K562 (cell line): ENCODE measurements around the gene ZMYND8. TPM values are rescaled to one million over a fixed set of nuclear protein-coding genes. Genes with fewer than 3 reads are reported as not detected.

Experiments used
- CXXC5 ChIP-seq: fragments of 250-450 bp; sonication (Bioruptor Pico); IDR thresholded peaks from 2 replicates; pipeline ENCODE4 v1.8.0; 2022; ENCODE audit warnings: inconsistent platforms, mild to moderate bottlenecking, moderate library complexity
- FOXJ2 ChIP-seq: fragments of 200-800 bp; sonication (Bioruptor generic); IDR thresholded peaks from 2 replicates; pipeline ENCODE4 v1.6.1; 2016; ENCODE audit warnings: missing genetic modification characterization, missing compliant biosample characterization
- JUND ChIP-seq, 2 experiments: IDR thresholded peaks; 2 replicates in 1 of 2; 3 replicates in 1 of 2; pipeline ENCODE4 v1.6.1; 2011; ENCODE audit warnings: borderline replicate concordance in 2 of 2, low read depth in 2 of 2, low read length in 2 of 2, improper control_type of control experiment in 1 of 2, missing biosample characterization in 1 of 2, missing genetic modification characterization in 1 of 2, missing genetic modification reagents in 1 of 2
- KLF16 ChIP-seq: IDR thresholded peaks from 2 replicates; pipeline ENCODE4 v1.6.1; 2016; ENCODE audit warnings: antibody characterized with exemption
- MAX ChIP-seq: sonication (generic); formaldehyde crosslinking; IDR thresholded peaks from 2 replicates; pipeline ENCODE4 v1.9.0; 2022; ENCODE audit warnings: mild to moderate bottlenecking, missing genetic modification reagents
- PML ChIP-seq: IDR thresholded peaks from 2 replicates; pipeline ENCODE4 v1.6.1; 2012; ENCODE audit warnings: low read length, inconsistent platforms
- POLR2AphosphoS2 ChIP-seq: IDR thresholded peaks from 2 replicates; pipeline ENCODE4 v1.6.1; 2012; ENCODE audit warnings: low read length, improper control_type of control experiment
- SP1 ChIP-seq: sonication (generic); formaldehyde crosslinking; IDR thresholded peaks from 2 replicates; pipeline ENCODE4 v1.8.1; 2022; ENCODE audit warnings: mild to moderate bottlenecking, missing genetic modification reagents
- STAT5A ChIP-seq: IDR thresholded peaks from 2 replicates; pipeline ENCODE4 v1.6.1; 2012; ENCODE audit warnings: low read length, inconsistent platforms, borderline replicate concordance
- THRB ChIP-seq: fragments of 450-650 bp; formaldehyde crosslinking; conservative IDR thresholded peaks from 2 replicates; pipeline ENCODE4 v1.4.0; 2022; ENCODE audit warnings: mild to moderate bottlenecking, missing genetic modification characterization
- VEZF1 ChIP-seq: fragments of 200-800 bp; sonication (Bioruptor generic); IDR thresholded peaks from 2 replicates; pipeline ENCODE4 v1.6.1; 2017; ENCODE audit warnings: missing genetic modification characterization, missing compliant biosample characterization
- WHSC1 ChIP-seq: IDR thresholded peaks from one replicate; pipeline ENCODE4 v1.6.1; 2012; ENCODE audit warnings: low read length, control low read depth, inconsistent platforms
- ZBTB33 ChIP-seq: sonication (generic); formaldehyde crosslinking; IDR thresholded peaks from 2 replicates; pipeline ENCODE4 v1.8.1; 2023; ENCODE audit warnings: mild to moderate bottlenecking, missing genetic modification reagents
- ZNF592 ChIP-seq: fragments of 450-650 bp; IDR thresholded peaks from 2 replicates; pipeline ENCODE4 v1.6.1; 2017; ENCODE audit warnings: antibody characterized with exemption, mild to moderate bottlenecking
- ZNF639 ChIP-seq, 2 experiments: fragments of 200-800 bp in 1 of 2; sonication (Bioruptor generic) in 1 of 2; sonication (generic) in 1 of 2; formaldehyde crosslinking in 1 of 2; IDR thresholded peaks in 1 of 2; conservative IDR thresholded peaks in 1 of 2; 2 replicates each; pipeline versions ENCODE4 v1.5.0 to v1.6.1; 2016 to 2020; ENCODE audit warnings: missing compliant biosample characterization in 1 of 2, missing genetic modification characterization in 1 of 2, missing genetic modification reagents in 1 of 2
- polyA plus RNA-seq, 8 experiments: library from polyadenylated mRNA; depleted of rRNA in 4 of 8; stranded (reverse) in 5 of 8; unstranded in 3 of 8; fragments of >200 nt; fragmentation: Nextera tagmentation in 2 of 8; fragmentation: Illumina TruSeq in 1 of 8; extraction: Ambion mirVana in 2 of 8; extraction: Trizol in 1 of 8; gene quantifications; 2 replicates each; pipeline versions ENCODE4 v1.2.1 to v1.2.3, GENCODE V29; 2011 to 2014; ENCODE audit warnings: inconsistent platforms in 1 of 8, missing spikeins in 1 of 8
- total RNA-seq, 7 experiments: library from RNA; depleted of rRNA in 6 of 7; stranded (reverse); fragments of >200 nt in 6 of 7; fragmentation: Illumina TruSeq in 2 of 7; extraction: Trizol in 2 of 7; gene quantifications; 2 replicates each; pipeline versions ENCODE4 v1.2.1 to v1.2.3, GENCODE V29; 2011 to 2021; ENCODE audit warnings: low replicate concordance in 1 of 7

ZMYND8 gene
- total and polyA plus RNA-seq, 9 of the 15 experiments (the other 6 are each of a cell fraction or from before 2014, with no cell fraction given): 31.8 to 148 (median 71.9) TPM

- TF ChIP-seq THRB (CRISPR knock-in tag) (0 out of 2 replicates have a peak, but pooled peaks have one; percentile 40), ZBTB33 (no peak), WHSC1 (peak; percentile 80), ZNF592 (peak; percentile 38; the same call in 1 of the 2 replicates), SP1 (CRISPR knock-in tag) (no peak), FOXJ2 (0 out of 2 replicates have a peak, but pooled peaks have one; percentile 50), KLF16 (no peak), JUND (IDR thresholded peaks at IDR 0.05; ENCODE audit: borderline replicate concordance, low read depth, low read length) (no peak), JUND (tag; IDR thresholded peaks at IDR 0.05; ENCODE audit: borderline replicate concordance, low read depth, low read length) (0 out of 3 replicates have a peak, but pooled peaks have one; percentile 15), CXXC5 (CRISPR knock-in tag) (peak; percentile 9; the same call in 1 of the 2 replicates), ZNF639 (CRISPR knock-in tag; conservative IDR thresholded peaks at IDR 0.05 in 1 of 2, IDR thresholded peaks at IDR 0.05 in 1 of 2) (peak in 1 of 2 experiments; percentile 49; a peak in 1 of 4 replicates), VEZF1 (CRISPR knock-in tag) (peak; percentile 23; the same call in 1 of the 2 replicates), PML (0 out of 2 replicates have a peak, but pooled peaks have one; percentile 27), STAT5A (no peak), POLR2AphosphoS2 (0 out of 2 replicates have a peak, but pooled peaks have one; percentile 26), MAX (CRISPR knock-in tag) (0 out of 2 replicates have a peak, but pooled peaks have one; percentile 16)
These were observed 7.9 kb downstream of the ZMYND8 start (continued) for GRCh38 chr20:47348539-47349142.
